ENCODE results near the gene CACNA2D4. TPM values are rescaled to one million over a fixed set of nuclear protein-coding genes. Genes with fewer than 3 reads are reported as not detected.

The CACNA2D4 gene
- total RNA-seq, 1 donor, result 0.27 TPM

DNA sequence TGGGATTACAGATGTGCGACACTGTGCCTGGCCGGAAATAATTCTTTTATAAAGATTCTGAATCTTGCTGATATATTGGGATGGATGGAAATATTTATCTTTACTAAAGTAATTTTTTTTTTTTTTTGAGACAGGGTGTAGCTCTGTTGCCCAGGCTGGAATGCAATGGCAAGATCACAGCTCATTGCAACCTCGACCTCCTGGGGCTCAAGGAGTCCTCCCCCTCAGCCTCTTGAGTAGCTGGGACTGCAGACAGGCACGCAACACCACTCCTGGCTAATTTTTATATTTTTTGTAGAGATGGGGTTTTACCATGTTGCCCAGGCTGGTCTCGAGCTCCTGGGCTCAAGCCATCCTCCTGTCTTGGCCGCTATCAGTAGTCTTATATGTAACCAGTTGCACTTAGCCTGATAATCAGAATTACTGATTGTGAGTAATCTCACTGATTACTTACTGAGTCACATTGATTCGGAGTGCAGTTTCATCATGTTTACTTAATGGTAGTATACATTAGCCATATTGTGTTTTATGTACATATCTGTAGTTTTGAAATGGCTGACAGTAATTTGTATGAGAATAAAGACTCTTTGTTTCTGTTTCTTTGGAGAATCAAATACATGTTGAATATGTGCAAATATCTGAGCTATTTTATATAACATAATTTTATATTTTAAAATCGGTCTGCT is 148.5 kb downstream of the CACNA2D4 start:
- no peak for TF ChIP-seq CTCF (IDR thresholded peaks at IDR 0.05; ENCODE audit: insufficient read depth, low read length)
- H3K4me3 ChIP-seq (ENCODE audit: low read depth, low read length), result no peak overlapping the region
- no peak for DNase-seq (ENCODE audit: low read depth)

DNA sequence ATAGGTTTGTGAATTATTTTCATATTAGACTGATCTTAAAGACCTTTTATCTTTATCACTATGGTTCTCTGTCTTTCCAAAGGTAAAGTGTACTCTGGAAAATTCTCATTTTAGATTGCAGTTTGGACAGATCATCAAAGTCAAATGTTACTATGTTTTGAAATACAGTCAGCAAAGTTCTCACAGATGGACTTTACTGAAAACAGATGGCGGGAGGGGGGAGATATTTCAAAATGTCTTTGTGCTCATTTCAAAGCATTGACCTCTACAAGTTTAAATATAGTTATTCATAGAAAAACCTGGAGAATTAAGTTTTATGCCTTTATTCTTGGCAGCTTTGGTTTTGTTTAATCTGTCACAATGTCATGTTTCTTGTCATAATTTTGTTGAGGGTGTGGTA is 149.8 kb downstream of the CACNA2D4 start:
- TF ChIP-seq CTCF (IDR thresholded peaks at IDR 0.05; ENCODE audit: insufficient read depth, low read length), result no peak
- no peak for DNase-seq (ENCODE audit: low read depth)
- no peak overlapping the region for H3K4me3 ChIP-seq (ENCODE audit: low read depth, low read length)

GRCh38 chr12:1767407-1768090 is 150.9 kb downstream of the CACNA2D4 start:
- TF ChIP-seq CTCF (IDR thresholded peaks at IDR 0.05; ENCODE audit: insufficient read depth, low read length), result no peak
- DNase-seq (ENCODE audit: low read depth), result no peak

DNA sequence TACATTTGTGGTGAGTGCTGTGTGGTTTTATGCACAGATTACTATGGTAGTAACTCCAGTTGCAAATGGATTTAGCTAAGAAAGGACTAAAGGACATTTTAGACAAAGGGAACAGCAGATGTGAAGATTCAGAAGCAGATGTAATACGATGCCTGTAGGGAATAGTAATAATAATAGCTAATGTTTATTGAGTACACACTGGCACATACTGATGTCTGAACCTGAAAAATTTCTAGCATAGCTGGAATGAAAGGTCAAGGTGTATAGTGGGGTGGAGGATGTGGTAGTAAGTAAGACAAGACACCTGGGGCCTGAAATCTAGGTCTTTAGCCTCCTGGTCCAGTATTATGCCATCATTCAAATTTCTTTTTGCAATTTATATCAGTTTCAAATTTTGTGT is 152.3 kb downstream of the CACNA2D4 start:
- TF ChIP-seq CTCF (IDR thresholded peaks at IDR 0.05; ENCODE audit: insufficient read depth, low read length), result no peak
- no peak overlapping the region for H3K4me3 ChIP-seq (ENCODE audit: low read depth, low read length)
- DNase-seq (ENCODE audit: low read depth), result no peak

More at GRCh38 chr12:1767407-1768090, 150.9 kb downstream of the CACNA2D4 start:
- H3K4me3 ChIP-seq (ENCODE audit: low read depth, low read length), result no peak overlapping the region

- TF ChIP-seq CTCF (IDR thresholded peaks at IDR 0.05; ENCODE audit: insufficient read depth, low read length), result no peak
- no peak overlapping the region for H3K4me3 ChIP-seq (ENCODE audit: low read depth, low read length)
- DNase-seq (ENCODE audit: low read depth), result no peak
Observed at GRCh38 chr12:1763153-1763552, 155.3 kb downstream of the CACNA2D4 start.

- no peak for DNase-seq (ENCODE audit: low read depth)
- H3K4me3 ChIP-seq (ENCODE audit: low read depth, low read length), result no peak overlapping the region
- TF ChIP-seq CTCF (IDR thresholded peaks at IDR 0.05; ENCODE audit: insufficient read depth, low read length), result no peak
Observed at GRCh38 chr12:1761857-1762256, 156.6 kb downstream of the CACNA2D4 start.
